IMR-90 (cell line): ENCODE data around the gene PPM1A.

Experiments
- FOS ChIP-seq: fragments of 150-350 bp; IDR thresholded peaks from 2 replicates; pipeline ENCODE4 v1.6.1; 2016; ENCODE audit warnings: low read depth, low read length
- MAFK ChIP-seq: IDR thresholded peaks from 2 replicates; pipeline ENCODE4 v1.6.1; 2012; ENCODE audit warnings: low read depth, low read length, improper control_type of control experiment
- NFE2L2 ChIP-seq: fragments of 150-350 bp; IDR thresholded peaks from 2 replicates; pipeline ENCODE4 v1.6.1; 2016; ENCODE audit warnings: low read depth, mild to moderate bottlenecking, low read length
- RCOR1 ChIP-seq: IDR thresholded peaks from 2 replicates; pipeline ENCODE4 v1.6.1; 2012; ENCODE audit warnings: mild to moderate bottlenecking, low read length, improper control_type of control experiment; ENCODE audit not compliant: insufficient replicate concordance
- RFX5 ChIP-seq: IDR thresholded peaks from 2 replicates; pipeline ENCODE4 v1.8.0; 2012; ENCODE audit warnings: low read depth, mild to moderate bottlenecking, low read length, moderate library complexity
- TF ChIP-seq, protein P1 (sequence below): conservative IDR thresholded peaks from 2 replicates; pipeline ENCODE4 v1.5.1; 2012; ENCODE audit warnings: mild to moderate bottlenecking, low read depth, low read length, improper control_type of control experiment

DNA sequence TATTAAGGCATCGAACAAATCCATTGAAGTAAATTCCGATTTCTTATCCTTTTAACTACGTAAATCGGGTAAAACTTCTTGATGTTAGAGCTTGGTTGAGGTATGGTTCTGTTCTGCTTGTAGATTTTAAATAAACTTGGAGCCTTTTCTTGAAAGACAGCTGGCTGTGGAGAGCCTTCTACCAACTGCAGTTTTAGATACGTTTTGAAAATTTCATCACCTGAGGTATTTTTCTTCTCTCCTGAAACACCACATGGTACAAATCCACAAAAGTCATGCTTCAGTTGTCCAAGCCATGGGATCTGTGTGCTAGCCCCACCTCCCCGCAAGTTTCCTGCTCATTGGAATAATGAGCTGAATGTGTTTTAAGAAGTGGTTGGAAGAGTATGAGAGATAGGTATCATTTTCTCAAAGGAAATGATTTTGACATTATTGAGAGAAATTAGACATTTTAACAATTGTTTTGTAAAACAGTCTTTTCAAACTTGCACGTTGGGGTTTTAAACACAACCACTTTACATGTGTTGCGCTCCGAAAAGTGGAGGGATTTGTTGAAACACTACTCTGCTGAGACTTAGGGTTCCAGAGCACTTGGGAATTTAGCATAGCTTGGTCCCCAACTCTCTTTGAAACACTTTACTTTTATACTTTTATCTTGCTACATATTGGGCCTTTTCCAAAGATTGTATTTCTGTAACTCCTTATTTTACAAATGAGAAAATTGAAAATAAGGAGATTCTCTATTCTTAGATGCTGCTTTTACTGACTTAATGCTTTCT is 1.4 kb downstream of the PPM1A start:
- TF ChIP-seq RCOR1: no peak
- TF ChIP-seq, protein P1, sequence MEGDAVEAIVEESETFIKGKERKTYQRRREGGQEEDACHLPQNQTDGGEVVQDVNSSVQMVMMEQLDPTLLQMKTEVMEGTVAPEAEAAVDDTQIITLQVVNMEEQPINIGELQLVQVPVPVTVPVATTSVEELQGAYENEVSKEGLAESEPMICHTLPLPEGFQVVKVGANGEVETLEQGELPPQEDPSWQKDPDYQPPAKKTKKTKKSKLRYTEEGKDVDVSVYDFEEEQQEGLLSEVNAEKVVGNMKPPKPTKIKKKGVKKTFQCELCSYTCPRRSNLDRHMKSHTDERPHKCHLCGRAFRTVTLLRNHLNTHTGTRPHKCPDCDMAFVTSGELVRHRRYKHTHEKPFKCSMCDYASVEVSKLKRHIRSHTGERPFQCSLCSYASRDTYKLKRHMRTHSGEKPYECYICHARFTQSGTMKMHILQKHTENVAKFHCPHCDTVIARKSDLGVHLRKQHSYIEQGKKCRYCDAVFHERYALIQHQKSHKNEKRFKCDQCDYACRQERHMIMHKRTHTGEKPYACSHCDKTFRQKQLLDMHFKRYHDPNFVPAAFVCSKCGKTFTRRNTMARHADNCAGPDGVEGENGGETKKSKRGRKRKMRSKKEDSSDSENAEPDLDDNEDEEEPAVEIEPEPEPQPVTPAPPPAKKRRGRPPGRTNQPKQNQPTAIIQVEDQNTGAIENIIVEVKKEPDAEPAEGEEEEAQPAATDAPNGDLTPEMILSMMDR: no peak
- no peak for TF ChIP-seq FOS
- no peak for TF ChIP-seq MAFK
- no peak for TF ChIP-seq NFE2L2
- no peak for TF ChIP-seq RFX5
